SU-DHL-6 (cell line): ENCODE data around the gene LIMCH1.

ENCODE experiments used
- EZH2phosphoT487 ChIP-seq: fragments of 200-600 bp; sonication (generic), shearing (Covaris generic); conservative IDR thresholded peaks from 2 replicates; pipeline ENCODE4 v1.6.1; 2018; ENCODE audit warnings: mild to moderate bottlenecking, antibody characterized with exemption, low read length, moderate library complexity, mixed read lengths
- TF ChIP-seq, protein P1 (sequence below): fragments of 200-600 bp; sonication (generic); IDR thresholded peaks from one replicate; pipeline ENCODE4 v1.5.1; 2017; ENCODE audit warnings: antibody characterized with exemption, mild to moderate bottlenecking, low read length, moderate library complexity; ENCODE audit not compliant: insufficient read depth, poor library complexity, severe bottlenecking

- TF ChIP-seq, protein P1, sequence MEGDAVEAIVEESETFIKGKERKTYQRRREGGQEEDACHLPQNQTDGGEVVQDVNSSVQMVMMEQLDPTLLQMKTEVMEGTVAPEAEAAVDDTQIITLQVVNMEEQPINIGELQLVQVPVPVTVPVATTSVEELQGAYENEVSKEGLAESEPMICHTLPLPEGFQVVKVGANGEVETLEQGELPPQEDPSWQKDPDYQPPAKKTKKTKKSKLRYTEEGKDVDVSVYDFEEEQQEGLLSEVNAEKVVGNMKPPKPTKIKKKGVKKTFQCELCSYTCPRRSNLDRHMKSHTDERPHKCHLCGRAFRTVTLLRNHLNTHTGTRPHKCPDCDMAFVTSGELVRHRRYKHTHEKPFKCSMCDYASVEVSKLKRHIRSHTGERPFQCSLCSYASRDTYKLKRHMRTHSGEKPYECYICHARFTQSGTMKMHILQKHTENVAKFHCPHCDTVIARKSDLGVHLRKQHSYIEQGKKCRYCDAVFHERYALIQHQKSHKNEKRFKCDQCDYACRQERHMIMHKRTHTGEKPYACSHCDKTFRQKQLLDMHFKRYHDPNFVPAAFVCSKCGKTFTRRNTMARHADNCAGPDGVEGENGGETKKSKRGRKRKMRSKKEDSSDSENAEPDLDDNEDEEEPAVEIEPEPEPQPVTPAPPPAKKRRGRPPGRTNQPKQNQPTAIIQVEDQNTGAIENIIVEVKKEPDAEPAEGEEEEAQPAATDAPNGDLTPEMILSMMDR, result no peak
- TF ChIP-seq EZH2phosphoT487, result no peak
These were observed 84.8 kb downstream of the LIMCH1 start for GRCh38 chr4:41622787-41623186.
